H1 (cell line): ENCODE data around the gene ARHGAP28.

Experiments used
- CTCF ChIP-seq, 3 experiments: IDR thresholded peaks; 1 replicate in 2 of 3; 2 replicates in 1 of 3; pipeline versions ENCODE4 v1.5.1 to v1.6.1; 2011; ENCODE audit warnings: low read length in 3 of 3, mild to moderate bottlenecking in 3 of 3, inconsistent platforms in 2 of 3, low read depth in 1 of 3, moderate library complexity in 1 of 3; ENCODE audit not compliant: insufficient read depth in 1 of 3; ENCODE audit errors: control extremely low read depth in 1 of 3
- EZH2 ChIP-seq: fragments of 200-600 bp; sonication (generic); IDR thresholded peaks from 2 replicates; pipeline ENCODE4 v1.7.1; 2012; ENCODE audit warnings: low read depth, mild to moderate bottlenecking, moderate library complexity, low read length, inconsistent platforms; ENCODE audit not compliant: severe bottlenecking
- POLR2AphosphoS5 ChIP-seq: IDR thresholded peaks from 2 replicates; pipeline ENCODE4 v1.6.1; 2011; ENCODE audit warnings: low read depth, low read length
- TAF1 ChIP-seq: IDR thresholded peaks from 2 replicates; pipeline ENCODE4 v1.6.1; 2011; ENCODE audit warnings: mild to moderate bottlenecking, low read depth, low read length
- TCF12 ChIP-seq: IDR thresholded peaks from 2 replicates; pipeline ENCODE4 v1.6.1; 2011; ENCODE audit warnings: low read depth, mild to moderate bottlenecking, low read length

DNA sequence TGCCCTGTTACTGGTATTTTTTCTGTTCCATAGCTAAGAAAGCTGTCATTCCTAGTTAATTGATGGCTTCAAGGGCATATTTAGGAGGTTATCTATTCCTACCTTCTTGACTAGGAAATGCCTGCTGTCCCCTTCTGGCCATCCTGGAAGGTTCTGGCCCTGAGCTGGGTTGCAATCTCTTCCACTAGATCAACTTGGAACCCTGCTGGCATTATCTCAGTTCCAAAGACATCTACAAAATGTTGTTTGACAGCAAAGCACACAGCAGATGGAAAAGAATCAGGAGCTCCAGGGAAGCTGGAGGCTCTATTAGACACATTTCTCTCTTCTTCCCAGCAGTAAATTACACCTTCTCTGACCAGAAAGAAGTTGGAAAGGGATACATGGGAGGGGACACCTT is 192.1 kb downstream of the ARHGAP28 start:
- TF ChIP-seq POLR2AphosphoS5 (no peak), CTCF (IDR thresholded peaks at IDR 0.05; ENCODE audit: control extremely low read depth in 1 of 3, insufficient read depth in 1 of 3, low read depth in 1 of 3, low read length in 3 of 3) (no peak), TAF1 (no peak), TCF12 (no peak), EZH2 (no peak)
